Stimulated activated naive CD4-positive, alpha-beta T cell (primary cell): Measurements from ENCODE around the gene PPP6R1.

Experiments used
- DNase-seq, 6 experiments: peaks; one replicate each; lab custom pipeline; 2025; lab: John Stamatoyannopoulos, UW

The PPP6R1 gene

DNA sequence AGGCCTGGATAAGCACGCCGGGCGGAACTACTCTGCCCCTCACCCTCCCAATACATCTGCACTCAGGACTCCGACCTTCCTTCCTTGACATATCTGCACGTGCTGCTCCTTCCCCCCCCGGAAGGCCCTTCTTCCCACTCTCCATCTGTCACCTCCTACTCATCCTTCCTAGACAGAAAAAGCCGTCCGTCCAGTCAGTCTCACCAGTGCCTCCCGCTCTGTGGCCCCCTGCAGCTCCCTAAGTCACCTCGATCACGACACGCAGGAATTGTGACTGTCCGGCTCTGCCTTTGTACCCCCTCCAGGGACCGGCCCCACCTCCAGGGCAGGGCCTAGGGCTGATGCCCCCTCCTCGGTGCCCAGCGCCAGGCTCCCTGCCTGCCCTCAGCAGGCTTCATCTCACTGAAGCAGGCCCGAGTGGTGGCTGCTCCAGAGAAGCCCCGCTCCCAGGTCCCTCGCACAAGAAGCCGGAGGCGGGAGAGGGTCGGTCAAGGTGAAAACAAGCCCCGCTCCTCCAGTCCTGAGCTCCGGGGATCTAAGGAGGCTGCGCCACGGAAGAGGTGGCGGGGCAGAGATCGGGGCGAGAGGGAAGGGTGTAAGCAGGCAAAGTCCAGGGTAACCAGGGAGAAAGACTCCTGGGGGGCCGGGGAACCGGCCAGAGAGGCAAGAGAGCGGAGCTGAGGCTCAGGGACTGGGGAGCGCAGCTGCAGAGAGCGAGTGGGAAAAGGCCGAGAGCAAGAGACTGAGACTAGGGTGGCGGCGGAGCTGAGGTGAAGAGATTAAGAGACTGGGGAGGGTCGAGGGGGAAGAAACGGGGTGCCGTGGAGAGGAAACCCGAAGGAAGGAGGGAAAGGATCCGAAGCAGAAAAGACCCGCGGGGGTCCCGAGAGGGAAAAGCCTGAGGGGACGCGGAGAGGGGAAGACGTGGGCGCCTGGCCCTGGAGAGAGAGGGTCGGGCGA lies 1.1 kb downstream of the PPP6R1 start:
- DNase-seq = peak in 3 of 6 experiments; percentile 9 to 52 (median 22)

DNA sequence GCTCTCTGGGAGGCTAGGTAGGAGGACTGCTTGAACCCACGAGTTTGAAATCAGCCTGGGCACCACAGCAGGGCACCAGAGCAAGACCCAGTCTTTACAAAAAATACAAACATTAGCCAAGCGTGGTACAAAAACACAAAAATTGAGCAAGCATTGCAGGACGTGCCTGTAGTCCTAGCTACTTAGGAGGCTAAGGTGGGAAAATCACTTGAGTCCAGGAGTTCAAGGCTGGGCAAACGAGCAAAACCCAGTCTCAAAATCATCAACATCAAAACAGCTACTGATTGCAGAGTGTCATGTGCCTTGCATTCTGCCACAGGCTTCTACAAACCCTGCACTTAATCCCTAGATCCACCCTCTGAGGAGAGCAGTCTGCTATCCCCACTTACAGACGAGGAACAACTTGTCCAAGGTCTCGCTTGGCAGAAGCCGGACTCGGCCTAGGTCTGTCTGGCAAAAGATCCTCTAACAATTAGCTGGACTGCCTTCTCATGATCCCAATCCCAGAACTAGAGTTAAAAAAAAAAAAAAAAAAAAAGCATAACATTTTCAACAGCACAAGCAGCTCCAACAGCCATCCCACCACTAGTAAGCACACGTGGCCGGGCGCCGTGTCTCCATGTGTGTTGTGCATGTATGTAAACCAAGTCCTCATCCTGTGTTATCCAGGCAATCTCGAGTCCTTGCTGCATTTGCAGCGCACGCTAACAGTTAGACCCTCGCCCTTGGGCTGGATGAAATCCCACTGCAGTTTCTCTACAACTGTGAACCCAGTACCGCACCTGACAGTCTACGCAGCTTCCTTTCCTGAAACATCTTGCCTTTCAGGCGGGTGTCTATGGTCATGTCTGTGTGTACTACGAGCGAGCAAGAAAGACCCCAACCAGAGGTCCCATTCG lies 2.0 kb downstream of the PPP6R1 start:
- DNase-seq = peak in 1 of 6 experiments; percentile 40

DNA sequence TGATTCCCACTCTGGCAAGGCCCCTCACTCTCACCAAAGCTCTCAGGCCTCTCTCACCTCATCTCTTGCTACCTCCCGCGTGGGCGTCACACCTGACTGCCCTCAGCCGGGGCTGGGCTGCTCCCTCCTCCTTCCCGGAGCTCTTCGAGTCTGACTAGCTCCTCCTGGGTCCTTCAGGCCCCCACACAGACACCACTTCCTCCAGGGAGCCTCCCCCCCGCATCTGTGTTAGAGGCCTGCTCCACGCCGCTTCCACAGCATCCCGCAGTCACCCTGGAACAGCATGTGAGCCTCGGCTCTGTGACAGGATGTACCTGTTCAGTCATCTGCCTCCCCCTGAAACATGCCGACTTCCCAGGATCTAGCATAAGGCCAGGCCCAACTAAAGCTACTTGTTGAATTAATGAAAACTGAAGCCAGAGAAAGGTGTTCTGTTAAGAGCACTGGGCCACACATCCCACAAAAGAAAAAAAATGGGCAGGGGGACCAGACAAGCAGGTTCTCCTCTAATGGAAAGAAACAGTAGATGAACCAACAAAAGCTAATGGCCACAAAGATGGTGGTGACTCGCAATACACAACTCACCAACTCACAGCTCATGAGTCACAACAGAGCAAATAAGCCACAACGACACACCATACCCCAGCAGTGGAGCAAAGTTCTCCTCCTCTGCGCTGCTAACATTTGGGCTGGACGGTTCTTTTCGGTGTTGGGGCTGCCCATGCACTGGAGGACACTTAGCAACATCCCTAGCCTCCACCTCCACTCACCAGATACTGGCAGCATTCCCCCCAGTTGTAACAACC lies 3.0 kb downstream of the PPP6R1 start:
- DNase-seq = peak in 5 of 6 experiments; percentile 6 to 33 (median 27)

DNA sequence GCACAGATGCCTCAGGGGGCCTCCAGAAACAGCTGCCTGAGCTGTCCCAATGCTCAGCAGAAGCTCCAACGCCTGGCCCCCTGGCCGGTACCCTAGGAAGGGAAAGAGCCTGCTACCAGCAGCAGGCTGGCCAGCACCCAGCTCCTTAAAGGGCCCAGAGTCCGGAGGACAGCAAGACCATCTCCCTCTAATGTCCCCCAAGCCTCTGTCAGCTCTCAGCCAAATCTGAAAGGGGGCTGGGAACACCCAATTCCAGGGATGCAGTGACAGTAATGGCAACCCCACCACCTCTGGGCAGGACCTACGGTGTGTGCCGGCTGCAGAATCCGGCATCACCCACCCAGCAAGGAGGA lies 4.2 kb downstream of the PPP6R1 start:
- DNase-seq = no peak

DNA sequence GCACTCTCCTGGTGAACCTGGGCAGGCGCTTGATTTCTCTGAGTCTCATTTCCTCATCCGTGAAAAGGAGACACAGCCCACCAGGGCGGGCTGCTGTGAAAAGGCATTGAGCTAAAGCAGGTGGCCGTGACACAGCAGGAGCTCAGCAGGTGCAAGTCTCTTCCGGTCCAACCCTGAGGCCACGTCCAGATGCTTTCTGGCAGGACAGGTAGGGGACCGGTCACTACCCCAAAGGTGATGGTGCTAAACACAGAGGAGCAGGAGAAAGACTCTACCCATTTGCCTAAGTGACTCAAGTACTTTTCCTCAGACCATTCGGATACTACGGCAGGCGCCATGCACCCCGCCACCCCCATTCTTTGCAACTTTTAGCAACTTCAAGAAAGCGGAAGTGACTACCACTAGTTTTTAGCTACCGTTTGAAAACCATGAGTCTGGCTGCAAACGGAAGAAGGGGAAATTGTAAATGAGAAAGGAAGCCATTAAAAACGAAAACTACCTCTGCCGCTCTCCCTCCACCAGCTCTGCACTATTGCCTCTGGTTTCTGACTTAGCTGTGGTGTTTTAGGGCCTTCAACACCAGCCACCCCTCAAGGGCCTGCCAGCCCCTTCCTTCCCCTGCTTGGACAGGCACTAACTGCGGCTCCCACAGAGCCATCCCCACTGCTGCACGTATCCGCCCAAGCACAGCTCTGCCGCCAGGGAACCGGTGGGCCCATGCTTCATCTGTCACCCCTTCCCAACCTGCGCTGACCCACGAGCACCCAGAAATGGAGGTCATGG lies 4.8 kb downstream of the PPP6R1 start:
- peak; percentile 47 to 84 (median 69) for DNase-seq

DNA sequence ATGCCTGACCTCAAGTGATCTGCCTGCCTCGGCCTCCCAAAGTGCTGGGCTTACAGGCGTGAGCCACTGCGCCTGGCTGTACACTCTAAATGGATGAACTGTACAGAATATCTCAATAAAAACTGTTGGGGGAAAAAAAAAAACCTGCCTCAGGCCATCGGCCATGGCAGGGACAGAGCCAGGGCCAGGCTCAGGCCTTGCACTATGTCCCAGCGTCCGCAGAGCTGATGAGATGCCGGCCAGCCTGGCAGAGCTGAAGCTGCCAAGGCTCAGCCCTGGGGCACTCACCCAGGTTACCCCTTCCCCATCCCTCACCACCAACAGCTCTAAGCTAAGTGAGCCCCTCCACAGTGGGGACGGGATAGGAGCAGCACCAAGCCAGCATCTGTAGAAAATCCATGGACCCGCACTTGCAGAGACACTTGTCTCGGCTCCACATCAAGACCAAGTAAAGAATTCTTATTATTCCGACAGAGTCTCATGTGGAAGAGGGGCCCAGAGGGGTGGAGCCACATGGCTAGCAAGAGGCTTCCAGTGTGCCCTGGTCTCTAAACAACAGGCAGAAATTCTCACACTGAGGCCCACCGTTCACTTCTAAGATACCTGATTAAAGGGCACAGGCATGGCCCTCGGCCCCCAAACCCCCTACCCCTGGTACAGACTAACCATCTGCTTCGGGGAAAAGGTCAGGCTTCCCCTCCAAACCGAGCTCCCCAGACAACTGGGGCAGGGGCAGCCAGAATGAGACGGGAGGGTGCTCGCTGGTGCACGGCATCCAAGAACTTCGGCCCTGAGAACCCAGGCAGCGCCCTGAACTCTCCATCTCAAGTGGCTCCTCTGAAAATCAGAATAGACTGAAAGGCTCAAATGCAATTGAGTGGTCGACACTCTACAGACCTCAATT lies 5.8 kb downstream of the PPP6R1 start:
- no peak for DNase-seq

DNA sequence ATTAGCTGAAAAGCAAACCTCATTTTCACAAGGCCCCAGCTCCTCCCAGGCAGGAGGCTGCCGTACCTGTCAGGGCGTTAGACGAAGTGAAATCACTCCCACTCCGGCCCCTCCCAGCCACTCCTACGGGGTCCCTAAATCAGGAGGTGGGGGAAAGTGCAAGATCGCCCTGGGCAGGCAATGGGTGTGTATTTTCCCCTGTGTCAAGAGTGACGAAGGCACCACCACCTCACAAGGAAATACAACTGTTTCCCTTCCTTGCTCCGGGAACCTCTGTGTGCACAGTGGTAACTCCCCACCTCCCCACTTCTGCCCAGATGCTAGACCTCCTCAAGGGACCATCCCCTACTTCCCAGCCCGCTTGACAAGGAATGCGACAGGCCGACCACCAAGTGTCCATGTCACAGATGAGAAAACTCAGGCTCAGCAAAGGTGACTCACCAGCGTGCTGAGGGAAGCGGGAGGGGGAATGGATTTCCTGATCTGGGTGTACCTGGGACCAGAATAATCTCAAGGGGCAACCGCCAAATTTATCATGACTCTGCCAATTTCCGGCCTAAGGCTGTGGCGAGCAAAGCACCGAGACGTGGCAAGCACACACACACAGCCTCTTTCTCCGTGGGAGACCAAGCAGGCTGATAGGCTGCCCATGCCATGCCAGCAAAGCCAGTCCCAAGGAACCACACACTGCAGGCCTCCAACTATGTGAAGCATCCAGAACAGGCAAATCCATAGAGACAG lies 7.3 kb downstream of the PPP6R1 start:
- DNase-seq = peak in 2 of 6 experiments; percentile 4 to 15

DNA sequence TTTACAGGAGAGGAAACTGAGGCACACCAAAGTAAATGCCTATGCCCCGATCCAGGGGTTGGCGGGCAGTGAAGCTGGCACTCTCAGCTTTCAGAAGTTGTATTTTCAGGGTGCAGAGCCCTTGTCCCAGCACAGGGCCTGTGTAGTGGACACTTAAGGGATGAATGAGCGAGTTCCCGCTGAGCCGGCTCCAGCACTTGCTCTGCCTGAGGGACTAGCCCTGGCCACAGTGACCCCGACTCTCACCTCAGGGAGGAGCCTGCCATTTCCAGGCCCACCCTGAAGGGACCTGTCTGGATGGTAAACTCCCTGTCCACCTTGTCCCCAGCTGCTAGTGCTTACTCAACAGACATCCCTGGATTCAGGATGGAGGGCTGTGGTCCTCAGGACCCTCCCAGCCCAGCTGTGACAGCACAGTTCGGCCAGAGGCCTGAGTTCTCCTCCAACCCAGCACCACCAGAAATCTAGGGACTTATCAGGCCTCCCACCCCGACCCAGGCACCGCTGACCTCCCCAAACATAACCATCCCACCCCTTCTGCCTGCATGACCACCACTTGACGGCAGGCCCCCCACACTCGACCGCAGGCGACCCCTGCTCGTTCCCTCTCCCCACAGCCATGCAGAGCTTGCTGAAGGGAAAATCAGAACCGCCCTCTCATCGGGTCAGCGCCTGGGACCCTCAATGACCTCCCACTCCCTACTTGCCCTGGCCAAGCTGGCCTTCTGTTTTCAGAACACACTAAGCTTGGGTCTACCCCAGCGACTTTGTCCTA lies 8.4 kb downstream of the PPP6R1 start:
- DNase-seq = no peak

DNA sequence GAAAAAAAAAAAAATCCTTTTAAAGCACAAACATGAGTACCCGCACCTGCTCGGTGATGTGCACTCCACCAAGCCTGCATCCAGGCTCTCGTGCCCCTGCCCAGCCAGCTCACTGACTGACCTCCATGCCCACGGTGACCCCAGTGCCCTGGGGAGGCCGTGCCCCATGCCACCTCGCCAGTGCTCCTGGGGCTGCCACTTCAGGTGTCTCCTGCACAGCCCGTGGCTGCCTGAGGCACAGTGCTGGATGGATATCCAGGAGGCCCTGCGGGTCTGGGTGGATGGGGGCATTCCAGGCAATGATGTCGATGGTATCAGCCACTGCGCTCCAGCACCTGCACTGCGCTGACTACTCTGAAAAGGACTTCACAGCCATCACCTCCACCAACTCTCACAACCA lies 9.0 kb downstream of the PPP6R1 start:
- DNase-seq = no peak

DNA sequence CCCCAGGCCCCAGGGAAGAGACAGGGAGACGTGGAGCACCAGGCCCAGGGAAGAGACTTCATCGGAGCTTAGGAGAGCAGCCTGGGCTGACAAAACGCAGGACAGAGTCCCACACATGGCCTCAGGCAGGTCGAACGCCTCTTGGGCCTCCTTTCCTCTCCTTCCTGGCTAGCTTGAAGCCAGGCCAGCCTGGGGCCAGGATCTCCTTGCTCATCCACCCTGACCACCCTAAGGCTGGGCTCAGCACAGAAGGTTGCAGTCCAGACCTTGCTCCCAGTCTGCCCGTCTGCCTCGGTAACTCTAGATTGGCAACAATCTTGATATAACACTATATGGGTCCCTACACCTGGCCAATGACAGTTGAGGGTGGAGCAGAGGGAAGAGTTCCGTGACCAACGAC lies 10.1 kb downstream of the PPP6R1 start:
- DNase-seq = no peak

DNA sequence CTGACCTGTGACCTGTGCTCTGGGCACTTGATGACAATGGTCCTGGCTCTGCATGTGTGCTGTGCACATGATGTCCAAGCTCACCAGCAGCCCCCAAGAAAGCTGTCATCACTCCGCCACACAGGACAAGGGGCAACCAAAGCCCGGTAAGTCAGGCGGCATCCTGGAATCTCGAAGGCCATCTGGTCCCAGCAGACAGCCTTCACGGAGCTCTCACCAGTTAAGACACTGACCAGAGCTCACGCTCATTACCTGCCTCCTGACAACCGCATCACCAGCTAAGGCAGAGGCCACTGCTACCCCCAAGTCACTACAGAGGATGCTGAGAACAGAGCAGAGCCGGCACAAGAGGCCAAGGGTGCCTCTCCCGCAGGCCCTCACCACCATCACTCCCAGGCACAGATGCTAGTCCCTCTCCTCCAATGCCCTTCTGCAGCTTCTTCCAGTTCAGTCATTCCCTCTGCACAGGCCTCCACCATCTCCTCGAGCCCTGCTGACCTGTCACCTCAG lies 10.6 kb downstream of the PPP6R1 start:
- no peak for DNase-seq

DNA sequence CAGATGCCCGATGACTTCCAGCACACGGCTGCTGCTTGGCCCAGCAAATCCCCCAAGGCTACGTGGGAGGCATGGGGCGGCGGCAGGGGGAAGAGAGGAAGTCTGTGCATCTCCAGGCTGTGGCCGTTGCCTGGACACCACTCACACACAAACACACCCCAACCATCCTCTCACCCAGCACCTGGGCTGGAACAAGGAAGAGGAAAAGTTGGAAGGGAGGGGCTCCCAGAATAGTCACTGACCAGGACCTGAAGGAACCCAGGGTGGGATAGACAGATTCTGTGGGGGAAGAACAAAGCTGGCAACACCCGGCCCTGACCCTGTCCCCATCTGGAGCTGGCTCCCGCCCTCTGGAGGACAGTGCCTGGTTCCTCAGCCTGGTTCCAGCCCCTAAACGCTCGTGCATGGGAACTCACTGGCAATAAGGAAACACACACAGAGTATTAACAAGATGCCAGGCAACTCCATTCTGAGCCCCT lies 11.2 kb downstream of the PPP6R1 start:
- no peak for DNase-seq

DNA sequence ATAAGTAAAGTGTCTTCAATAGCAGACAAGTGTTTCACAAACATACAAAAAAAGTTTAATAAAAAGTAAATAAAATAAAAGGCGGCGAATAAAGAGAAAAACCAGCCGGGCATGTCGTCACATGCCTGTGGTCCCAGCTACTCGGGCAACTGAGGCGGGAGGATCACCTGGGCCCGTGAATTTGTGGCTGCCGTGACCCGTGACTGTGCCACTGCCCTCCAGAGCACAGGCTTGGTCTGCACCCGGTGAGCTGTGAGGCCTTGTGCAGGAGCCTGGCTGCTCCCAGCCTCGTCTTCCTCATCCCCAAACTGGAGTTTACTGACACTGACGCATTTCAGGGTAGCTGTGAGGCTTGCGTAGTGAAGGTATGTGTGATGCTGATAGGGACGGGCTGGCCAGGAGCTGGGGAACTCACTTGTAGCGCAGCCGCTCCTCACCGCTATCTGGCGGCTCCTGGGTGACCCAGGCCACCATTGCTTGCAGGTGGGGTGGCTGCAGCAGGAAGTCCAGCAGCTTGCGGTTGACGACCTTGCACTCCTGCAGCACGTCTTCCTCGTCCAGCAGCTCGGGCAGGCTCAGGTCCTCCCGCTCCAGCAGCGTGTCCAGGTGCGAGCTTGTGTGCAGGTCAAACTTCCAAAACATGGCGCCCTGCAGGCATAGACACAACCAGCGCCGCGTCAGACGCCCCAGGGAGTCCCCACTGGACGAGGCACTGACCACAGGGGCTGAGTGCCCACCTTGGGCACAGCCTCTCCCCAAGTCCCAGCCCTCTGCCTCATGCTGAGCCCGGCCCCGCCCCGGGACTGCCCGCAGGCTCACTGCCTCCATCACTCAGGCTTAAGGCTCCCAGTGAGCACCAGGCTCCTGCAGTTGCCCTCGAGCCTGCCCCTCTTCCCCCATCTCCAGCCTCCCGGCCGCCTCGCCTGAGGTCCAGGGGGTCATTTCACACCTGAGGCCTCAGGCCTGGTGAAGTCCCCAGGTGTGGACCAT lies 12.1 kb downstream of the PPP6R1 start:
- DNase-seq = no peak

DNA sequence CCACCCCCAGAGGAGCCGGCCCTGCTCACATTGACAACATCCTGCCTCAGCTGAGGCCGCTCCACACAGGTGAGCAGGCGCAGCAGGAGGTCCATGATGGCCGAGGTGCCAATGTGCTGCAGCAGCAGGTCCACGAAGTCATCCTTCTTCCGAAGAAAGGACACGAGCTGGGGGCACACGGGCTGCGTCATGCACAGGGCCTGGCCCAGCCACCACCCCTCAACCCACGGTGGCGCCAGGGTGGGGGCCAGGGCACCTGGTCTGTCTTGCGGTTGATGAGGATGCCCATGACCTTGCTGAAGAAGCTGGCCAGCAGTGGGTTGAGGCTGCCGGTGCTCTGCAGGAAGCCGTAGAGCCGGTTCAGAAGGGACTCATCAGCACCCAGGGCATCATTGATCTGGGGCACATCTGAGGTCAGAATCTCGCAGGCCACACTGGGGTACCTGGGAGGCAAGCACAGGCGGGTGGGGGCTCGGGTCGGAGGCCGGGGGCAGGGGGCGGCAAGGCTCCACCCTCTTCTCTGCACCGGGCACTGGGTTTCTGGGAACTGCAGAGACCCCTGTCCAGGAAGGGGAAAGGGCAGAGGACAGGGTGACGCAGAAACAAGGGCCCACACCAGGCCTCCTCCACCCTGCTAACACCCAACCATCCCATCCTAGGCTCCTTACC lies 13.4 kb downstream of the PPP6R1 start:
- no peak for DNase-seq

DNA sequence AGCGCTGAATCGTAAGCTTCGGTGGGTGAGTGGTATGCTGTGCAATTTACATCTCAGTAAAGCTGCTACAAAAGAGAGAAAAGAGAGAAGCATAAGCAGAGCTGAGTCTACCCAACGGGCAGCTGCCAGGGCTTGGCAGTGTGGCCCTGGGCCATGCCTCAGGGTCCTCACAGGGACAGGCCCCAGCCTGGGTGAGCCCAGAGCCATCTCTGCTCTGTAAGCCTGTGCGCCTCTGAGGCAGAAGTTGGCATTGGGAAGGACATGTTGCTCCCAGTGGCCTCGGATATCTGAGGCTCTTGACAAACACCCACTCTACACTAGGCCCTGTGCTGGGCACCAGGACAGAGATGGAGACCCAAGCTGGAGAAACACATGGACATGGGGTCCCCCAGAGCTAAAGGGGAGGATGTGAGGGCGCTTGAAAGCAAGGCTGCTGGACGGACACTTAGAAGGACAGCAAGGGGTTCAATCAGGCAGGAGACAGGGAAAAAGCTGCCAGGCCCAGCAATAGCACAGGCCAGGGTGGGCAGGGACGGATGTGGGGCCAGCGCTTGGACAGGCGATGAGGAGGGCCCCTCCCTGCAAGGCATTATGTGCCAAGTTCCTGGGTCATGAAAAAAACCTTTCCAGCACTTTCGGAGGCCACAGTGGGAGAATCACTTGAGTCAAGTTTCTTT lies 14.7 kb downstream of the PPP6R1 start:
- no peak for DNase-seq

DNA sequence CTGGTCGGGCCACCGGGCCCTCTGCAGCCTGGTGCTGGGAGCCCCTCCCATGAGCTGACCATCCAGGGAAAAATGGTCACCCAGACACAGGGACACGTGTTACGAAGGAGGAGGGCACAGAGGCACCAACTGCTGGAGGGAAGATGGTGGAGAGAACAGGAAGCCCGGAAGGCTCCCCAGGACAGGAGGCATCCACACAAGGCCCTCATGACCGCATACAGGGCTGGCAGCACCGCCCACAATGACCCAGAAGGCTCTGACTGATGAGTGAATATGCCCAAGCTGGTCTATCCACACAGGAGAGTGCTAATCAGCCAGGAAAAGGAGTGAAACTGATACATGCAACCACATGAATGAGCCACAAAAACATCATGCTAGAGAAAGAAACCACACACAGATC lies 16.3 kb downstream of the PPP6R1 start:
- DNase-seq = no peak
